Activated CD4-positive, alpha-beta T cell treated with anti-CD3 and anti-CD28 coated beads, Interleukin-2, Interleukin-6, amounts not matched to agents 100 ng/mL and 50 ng/mL, durations not matched to agents 16 hours and 8 hours (primary cell): ENCODE results near the gene KRT5.

ENCODE experiments used
- DNase-seq: peaks from one replicate; pipeline ENCODE4 v3.0.0-alpha.2; 2020

Gene KRT5

GRCh38 chr12:52535574-52535973 is 15.4 kb upstream of the KRT5 start:
- DNase-seq, result no peak

- DNase-seq, result no peak
Measured at GRCh38 chr12:52534482-52534881, 14.3 kb upstream of the KRT5 start.

- DNase-seq, result no peak
Measured at GRCh38 chr12:52533686-52534470, 13.7 kb upstream of the KRT5 start.

- DNase-seq, result no peak
Measured at GRCh38 chr12:52532636-52533035, 12.4 kb upstream of the KRT5 start.

- no peak for DNase-seq
Measured at GRCh38 chr12:52531566-52532300, 11.5 kb upstream of the KRT5 start.

GRCh38 chr12:52530905-52531304 is 10.7 kb upstream of the KRT5 start:
- DNase-seq, result no peak

GRCh38 chr12:52530366-52530765 is 10.2 kb upstream of the KRT5 start:
- no peak for DNase-seq

GRCh38 chr12:52529846-52530245 is 9.7 kb upstream of the KRT5 start:
- DNase-seq, result no peak

GRCh38 chr12:52529417-52529816 is 9.2 kb upstream of the KRT5 start:
- DNase-seq, result no peak

- no peak for DNase-seq
Measured at GRCh38 chr12:52528641-52529143, 8.5 kb upstream of the KRT5 start.

- DNase-seq, result no peak
Measured at GRCh38 chr12:52527121-52527800, 7.1 kb upstream of the KRT5 start.

- no peak for DNase-seq
Measured at GRCh38 chr12:52526511-52526951, 6.3 kb upstream of the KRT5 start.

GRCh38 chr12:52525661-52526499 is 5.7 kb upstream of the KRT5 start:
- DNase-seq, result no peak

GRCh38 chr12:52524898-52525591 is 4.9 kb upstream of the KRT5 start:
- DNase-seq, result no peak

- DNase-seq, result no peak
Measured at GRCh38 chr12:52524241-52524897, 4.2 kb upstream of the KRT5 start.

- DNase-seq, result no peak
Measured at GRCh38 chr12:52523824-52524223, 3.6 kb upstream of the KRT5 start.

- no peak for DNase-seq
Measured at GRCh38 chr12:52522346-52523011, 2.3 kb upstream of the KRT5 start.

GRCh38 chr12:52521568-52522266 is 1.5 kb upstream of the KRT5 start:
- no peak for DNase-seq

- DNase-seq, result no peak
Measured at GRCh38 chr12:52521175-52521567, 977 bp upstream of the KRT5 start.

GRCh38 chr12:52519387-52519703 is 849 bp downstream of the KRT5 start:
- no peak for DNase-seq
